ENCODE data around the gene WDR31. TPM values are rescaled to one million over a fixed set of nuclear protein-coding genes. Genes with fewer than 3 reads are reported as not detected.

Gene WDR31
- total and polyA plus RNA-seq, 11 donors, result 7.0 to 22.4 (median 13.6) TPM

GRCh38 chr9:113343732-113344231, 3.7 kb upstream of the WDR31 start:
- no peaks in the 10 kb centered on the region for H3K9me3 ChIP-seq
- peak; percentile 68 to 92 (median 89) for DNase-seq
- no peaks in the 10 kb centered on the region for H3K36me3 ChIP-seq
- ATAC-seq, result peak; percentile 86 to 93 (median 92)
- H3K27me3 ChIP-seq, result no peaks in the 10 kb centered on the region
- intact Hi-C loops (cut with DNase I), result loop anchor here in 8 of 10 donors (5.0 to 10.0 kb wide), 5 partner anchors 34 to 69 kb away; partner anchors contain the start of genes HDHD3 (in 3 of the 8), ALAD (in 2 of the 8), CDC26 (in 1 of the 8) and PRPF4 (in 1 of the 8)
- H3K4me3 ChIP-seq, result no peak overlapping the region
- WGBS, 4 donors, result 18 to 41% (median 28%) methylated on average over 1 of the region's 1 CpG
- peak overlapping the region; percentile 67 to 95 (median 82) for H3K27ac ChIP-seq
- H3K4me1 ChIP-seq, result peaks cover 0 to 26% (median 12%) of the 10 kb centered on the region in 12 donors
- TF ChIP-seq, protein P1, sequence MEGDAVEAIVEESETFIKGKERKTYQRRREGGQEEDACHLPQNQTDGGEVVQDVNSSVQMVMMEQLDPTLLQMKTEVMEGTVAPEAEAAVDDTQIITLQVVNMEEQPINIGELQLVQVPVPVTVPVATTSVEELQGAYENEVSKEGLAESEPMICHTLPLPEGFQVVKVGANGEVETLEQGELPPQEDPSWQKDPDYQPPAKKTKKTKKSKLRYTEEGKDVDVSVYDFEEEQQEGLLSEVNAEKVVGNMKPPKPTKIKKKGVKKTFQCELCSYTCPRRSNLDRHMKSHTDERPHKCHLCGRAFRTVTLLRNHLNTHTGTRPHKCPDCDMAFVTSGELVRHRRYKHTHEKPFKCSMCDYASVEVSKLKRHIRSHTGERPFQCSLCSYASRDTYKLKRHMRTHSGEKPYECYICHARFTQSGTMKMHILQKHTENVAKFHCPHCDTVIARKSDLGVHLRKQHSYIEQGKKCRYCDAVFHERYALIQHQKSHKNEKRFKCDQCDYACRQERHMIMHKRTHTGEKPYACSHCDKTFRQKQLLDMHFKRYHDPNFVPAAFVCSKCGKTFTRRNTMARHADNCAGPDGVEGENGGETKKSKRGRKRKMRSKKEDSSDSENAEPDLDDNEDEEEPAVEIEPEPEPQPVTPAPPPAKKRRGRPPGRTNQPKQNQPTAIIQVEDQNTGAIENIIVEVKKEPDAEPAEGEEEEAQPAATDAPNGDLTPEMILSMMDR (IDR thresholded peaks at IDR 0.05), result no peak
- TF ChIP-seq POLR2A (IDR thresholded peaks at IDR 0.05), result no peak

DNA sequence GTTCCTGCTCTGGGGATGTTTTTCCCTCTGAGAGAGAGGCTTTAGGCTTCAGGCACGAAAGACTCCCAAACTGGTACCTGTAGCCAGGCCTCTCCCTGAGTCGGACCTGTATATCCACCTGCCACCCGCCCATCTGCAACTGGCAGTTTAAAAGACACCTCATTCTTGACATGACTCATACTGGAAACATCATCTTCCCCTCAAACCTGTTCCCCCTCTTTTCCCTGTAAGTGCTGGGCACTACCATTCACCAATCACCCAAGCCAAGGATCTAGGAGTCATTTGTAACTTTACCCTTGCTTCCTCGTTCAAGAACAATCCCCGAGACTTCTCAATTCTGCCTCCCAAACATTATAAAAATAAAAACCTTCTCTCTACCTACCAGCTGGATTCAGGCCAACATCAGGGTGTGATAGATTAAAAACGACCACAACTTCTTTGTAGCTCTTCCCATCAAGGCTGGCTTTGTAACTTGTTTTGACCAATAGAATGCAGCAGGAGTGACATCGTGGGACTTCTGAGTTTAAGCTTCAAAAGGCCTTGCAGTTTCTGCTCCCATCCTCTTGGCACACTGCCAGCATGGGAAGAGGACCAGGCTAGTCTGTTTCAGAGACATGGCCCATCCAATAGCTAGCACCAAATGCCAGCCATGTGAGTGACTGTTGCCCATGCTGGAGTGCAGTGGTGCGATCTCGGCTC, 1.8 kb upstream of the WDR31 start:
- DNase-seq, result no peak
- no peaks in the 10 kb centered on the region for H3K36me3 ChIP-seq
- intact Hi-C loops (cut with DNase I), result loop anchor here in 8 of 10 donors (2.0 to 10.0 kb wide), 6 partner anchors 35 to 67 kb away; partner anchors contain the start of genes ALAD (in 4 of the 8), HDHD3 (in 3 of the 8), CDC26 (in 1 of the 8) and PRPF4 (in 1 of the 8)
- 70 to 74% (median 73%) methylated on average over 9 of the region's 9 CpGs for WGBS, 4 donors
- H3K4me1 ChIP-seq, result peaks cover 0 to 26% (median 12%) of the 10 kb centered on the region in 12 donors
- H3K4me3 ChIP-seq, result no peak overlapping the region
- no peaks in the 10 kb centered on the region for H3K27me3 ChIP-seq
- no peak for TF ChIP-seq POLR2A (IDR thresholded peaks at IDR 0.05)
- TF ChIP-seq, protein P1 (IDR thresholded peaks at IDR 0.05), result no peak
- no peaks in the 10 kb centered on the region for H3K9me3 ChIP-seq
- ATAC-seq, result no peak
- no peak overlapping the region for H3K27ac ChIP-seq

GRCh38 chr9:113337714-113338113, 2.4 kb downstream of the WDR31 start:
- Histone ChIP-seq H3K36me3 (no peaks in the 10 kb centered on the region), H3K4me3 (no peak overlapping the region), H3K4me1 (peaks cover 0 to 14% (median 8%) of the 10 kb centered on the region in 12 donors), H3K27ac (no peak overlapping the region), H3K27me3 (no peaks in the 10 kb centered on the region), H3K9me3 (no peaks in the 10 kb centered on the region)
- ATAC-seq (no peak), DNase-seq (no peak)
- WGBS, 4 donors, result 89 to 100% (median 95%) methylated on average over 2 of the region's 2 CpGs
- intact Hi-C loops (cut with DNase I), result no loop called here
- no peak for TF ChIP-seq POLR2A (IDR thresholded peaks at IDR 0.05)
- TF ChIP-seq, protein P1 (IDR thresholded peaks at IDR 0.05), result no peak

GRCh38 chr9:113331780-113332179, 8.3 kb downstream of the WDR31 start:
- H3K27ac ChIP-seq, result no peak overlapping the region
- DNase-seq (no peak), ATAC-seq (no peak)
- no peak for TF ChIP-seq POLR2A (IDR thresholded peaks at IDR 0.05)
- TF ChIP-seq, protein P1 (IDR thresholded peaks at IDR 0.05), result no peak
- peaks cover 0 to 18% (median 0%) of the 10 kb centered on the region in 9 donors for H3K36me3 ChIP-seq
- intact Hi-C loops (cut with DNase I), result no loop called here
- H3K4me3 ChIP-seq, result no peak overlapping the region
- no peaks in the 10 kb centered on the region for H3K9me3 ChIP-seq
- H3K27me3 ChIP-seq, result no peaks in the 10 kb centered on the region
- 51 to 80% (median 61%) methylated on average over 4 of the region's 4 CpGs for WGBS, 4 donors
- peaks cover 0 to 14% (median 0%) of the 10 kb centered on the region in 12 donors for H3K4me1 ChIP-seq
